Measurements from ENCODE around the gene FUT7. TPM values are rescaled to one million over a fixed set of nuclear protein-coding genes. Genes with fewer than 3 reads are reported as not detected.
A peak's percentile ranks its signal among the peaks of the same experiment; 100 is the strongest.

FUT7 gene
- total and polyA plus RNA-seq, 2 donors (not counting 1 experiment from before 2014, with no cell fraction given), result not detected

- H3K4me3 ChIP-seq (replicated peaks in 1 of 4; ENCODE audit: control extremely low read depth in 1 of 4, insufficient read depth in 1 of 4, low read depth in 3 of 4, low read length in 4 of 4), result peak within 1 kb of the TSS; percentile 10 to 64 (median 49)
- peak within 1 kb of the TSS; percentile 81 for H3K4me2 ChIP-seq (ENCODE audit: extremely low read depth, insufficient read depth, low read length)
- H3K4me1 ChIP-seq (ENCODE audit: control insufficient read depth, extremely low read depth, insufficient read depth, low read length), result peaks cover 4% of the 10 kb centered on the region
- H4K20me1 ChIP-seq (ENCODE audit: control insufficient read depth, extremely low read depth, insufficient read depth, low read length), result no peaks in the 10 kb centered on the region
- no peak for TF ChIP-seq EZH2 (IDR thresholded peaks at IDR 0.05; ENCODE audit: low read length, missing control alignments)
- no peak for TF ChIP-seq CTCF (conservative IDR thresholded peaks at IDR 0.05 in 1 of 2, IDR thresholded peaks at IDR 0.05 in 1 of 2; ENCODE audit: low read depth in 1 of 2, low read length in 2 of 2)
- H3K36me3 ChIP-seq (ENCODE audit: control insufficient read depth, insufficient read depth, low read length), result no peaks in the 10 kb centered on the region
- H3K9ac ChIP-seq (ENCODE audit: insufficient read depth, low read length), result no peak within 1 kb of the TSS
- no peaks in the 10 kb centered on the region for H3K79me2 ChIP-seq (ENCODE audit: control insufficient read depth, insufficient read depth, low read length)
- no peak within 1 kb of the TSS for H2AFZ ChIP-seq (ENCODE audit: low read length)
- H3K27me3 ChIP-seq (ENCODE audit: control insufficient read depth, insufficient read depth, low read length), result no peaks in the 10 kb centered on the region
- no peak within 1 kb of the TSS for H3K27ac ChIP-seq (ENCODE audit: insufficient read depth, low read length)
- peak in 1 of 2 donors; percentile 32 for DNase-seq (ENCODE audit: low read depth in 2 of 2)
- H3K9me3 ChIP-seq (ENCODE audit: control insufficient read depth, insufficient read depth, low read depth, low read length), result no peaks in the 10 kb centered on the region
These were observed 4.3 kb downstream of the FUT7 start, which contains the start of gene ABCA2 for GRCh38 chr9:137027369-137028262. TSS of gene ABCA2 (minus strand) at chr9:137028237. CDS start at chr9:137028140, 97 bp downstream.

GRCh38 chr9:137026828-137027227 lies 5.1 kb downstream of the FUT7 start:
- H3K79me2 ChIP-seq (ENCODE audit: control insufficient read depth, insufficient read depth, low read length), result no peaks in the 10 kb centered on the region
- H3K9me3 ChIP-seq (ENCODE audit: control insufficient read depth, insufficient read depth, low read depth, low read length), result no peaks in the 10 kb centered on the region
- no peak overlapping the region for H3K4me2 ChIP-seq (ENCODE audit: extremely low read depth, insufficient read depth, low read length)
- H3K27ac ChIP-seq (ENCODE audit: insufficient read depth, low read length), result no peak overlapping the region
- no peaks in the 10 kb centered on the region for H3K27me3 ChIP-seq (ENCODE audit: control insufficient read depth, insufficient read depth, low read length)
- H2AFZ ChIP-seq (ENCODE audit: low read length), result no peak overlapping the region
- no peak overlapping the region for H3K9ac ChIP-seq (ENCODE audit: insufficient read depth, low read length)
- DNase-seq (ENCODE audit: low read depth in 2 of 2), result no peak
- no peak for TF ChIP-seq CTCF (conservative IDR thresholded peaks at IDR 0.05 in 1 of 2, IDR thresholded peaks at IDR 0.05 in 1 of 2; ENCODE audit: low read depth in 1 of 2, low read length in 2 of 2)
- no peak for TF ChIP-seq EZH2 (IDR thresholded peaks at IDR 0.05; ENCODE audit: low read length, missing control alignments)
- H3K36me3 ChIP-seq (ENCODE audit: control insufficient read depth, insufficient read depth, low read length), result no peaks in the 10 kb centered on the region
- H3K4me3 ChIP-seq (replicated peaks in 1 of 4; ENCODE audit: control extremely low read depth in 1 of 4, insufficient read depth in 1 of 4, low read depth in 3 of 4, low read length in 4 of 4), result peak overlapping the region in 1 of 4 experiments; percentile 57
- no peaks in the 10 kb centered on the region for H4K20me1 ChIP-seq (ENCODE audit: control insufficient read depth, extremely low read depth, insufficient read depth, low read length)
- H3K4me1 ChIP-seq (ENCODE audit: control insufficient read depth, extremely low read depth, insufficient read depth, low read length), result peaks cover 4% of the 10 kb centered on the region

- Histone ChIP-seq H3K4me3 (replicated peaks in 1 of 4; ENCODE audit: control extremely low read depth in 1 of 4, insufficient read depth in 1 of 4, low read depth in 3 of 4, low read length in 4 of 4) (no peak overlapping the region), H3K27ac (ENCODE audit: insufficient read depth, low read length) (no peak overlapping the region), H3K9ac (ENCODE audit: insufficient read depth, low read length) (no peak overlapping the region), H3K36me3 (ENCODE audit: control insufficient read depth, insufficient read depth, low read length) (no peaks in the 10 kb centered on the region), H3K79me2 (ENCODE audit: control insufficient read depth, insufficient read depth, low read length) (no peaks in the 10 kb centered on the region), H4K20me1 (ENCODE audit: control insufficient read depth, extremely low read depth, insufficient read depth, low read length) (no peaks in the 10 kb centered on the region), H3K9me3 (ENCODE audit: control insufficient read depth, insufficient read depth, low read depth, low read length) (no peaks in the 10 kb centered on the region), H3K4me2 (ENCODE audit: extremely low read depth, insufficient read depth, low read length) (no peak overlapping the region), H2AFZ (ENCODE audit: low read length) (no peak overlapping the region), H3K27me3 (ENCODE audit: control insufficient read depth, insufficient read depth, low read length) (no peaks in the 10 kb centered on the region), H3K4me1 (ENCODE audit: control insufficient read depth, extremely low read depth, insufficient read depth, low read length) (peaks cover 4% of the 10 kb centered on the region)
- no peak for DNase-seq (ENCODE audit: low read depth in 2 of 2)
- TF ChIP-seq EZH2 (IDR thresholded peaks at IDR 0.05; ENCODE audit: low read length, missing control alignments) (no peak), CTCF (conservative IDR thresholded peaks at IDR 0.05 in 1 of 2, IDR thresholded peaks at IDR 0.05 in 1 of 2; ENCODE audit: low read depth in 1 of 2, low read length in 2 of 2) (no peak)
These were observed 5.5 kb downstream of the FUT7 start for GRCh38 chr9:137026384-137026783.
